GM12892 (cell line): ENCODE results near the gene TMEM235.

ENCODE experiments used
- POLR2A ChIP-seq: IDR thresholded peaks from 2 replicates; pipeline ENCODE4 v1.6.1; 2011; ENCODE audit warnings: low read depth, low read length, control low read depth
- POLR2AphosphoS5 ChIP-seq: IDR thresholded peaks from 2 replicates; pipeline ENCODE4 v1.6.1; 2011; ENCODE audit warnings: low read depth, low read length, control low read depth
- TAF1 ChIP-seq: IDR thresholded peaks from 2 replicates; pipeline ENCODE4 v1.6.1; 2011; ENCODE audit warnings: low read depth, mild to moderate bottlenecking, control low read depth, low read length, borderline replicate concordance

DNA sequence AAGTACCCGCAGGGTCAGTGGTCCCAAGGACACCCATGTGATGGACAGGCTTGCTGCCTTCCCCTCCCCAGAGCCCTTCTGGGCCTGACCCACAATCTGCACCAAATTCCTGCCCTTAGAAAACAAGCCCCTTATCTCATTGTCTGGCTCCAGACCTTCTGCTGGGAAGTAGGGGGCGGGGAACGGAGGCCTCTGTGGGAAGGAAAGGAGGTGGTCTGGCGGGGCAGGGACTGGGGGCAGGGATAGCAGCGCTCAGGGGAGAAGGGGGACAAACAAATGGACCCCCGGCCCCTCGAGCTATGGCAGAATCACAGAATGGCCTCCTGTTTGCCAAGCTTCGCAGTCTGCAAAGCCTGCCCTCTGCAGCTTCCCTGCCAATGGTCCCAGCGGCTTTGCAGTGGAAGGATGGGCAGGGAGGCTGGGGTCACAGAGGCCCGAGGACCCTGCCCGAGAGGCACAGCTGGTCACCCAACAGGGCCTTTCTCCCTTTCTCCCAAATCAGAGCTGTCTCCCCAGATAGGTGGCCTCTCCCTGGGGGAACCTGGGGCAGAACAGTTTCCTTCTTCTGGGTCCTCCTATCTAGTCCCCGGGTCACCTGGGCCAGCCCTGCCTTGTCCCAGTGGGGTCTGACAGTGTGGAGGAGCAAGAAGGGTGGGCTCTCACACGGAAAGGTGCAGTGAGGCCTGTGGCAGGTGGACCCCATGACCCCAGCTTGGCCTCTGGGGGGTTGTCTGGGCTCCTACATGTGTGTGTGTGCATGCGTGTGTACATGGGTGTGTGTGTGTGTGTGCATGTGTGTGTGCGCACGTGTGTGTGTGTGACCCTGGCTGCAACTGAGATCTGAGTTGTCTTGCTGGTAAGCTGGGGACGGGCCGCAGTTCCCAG lies 25.5 kb downstream of the TMEM235 start:
- TF ChIP-seq POLR2A (no peak), POLR2AphosphoS5 (no peak), TAF1 (no peak)
